ENCODE results near the gene RHBDF1. TPM values are rescaled to one million over a fixed set of nuclear protein-coding genes. Genes with fewer than 3 reads are reported as not detected.

RHBDF1 gene
- polyA plus RNA-seq, 2 donors = 36.6 to 56.0 TPM

DNA sequence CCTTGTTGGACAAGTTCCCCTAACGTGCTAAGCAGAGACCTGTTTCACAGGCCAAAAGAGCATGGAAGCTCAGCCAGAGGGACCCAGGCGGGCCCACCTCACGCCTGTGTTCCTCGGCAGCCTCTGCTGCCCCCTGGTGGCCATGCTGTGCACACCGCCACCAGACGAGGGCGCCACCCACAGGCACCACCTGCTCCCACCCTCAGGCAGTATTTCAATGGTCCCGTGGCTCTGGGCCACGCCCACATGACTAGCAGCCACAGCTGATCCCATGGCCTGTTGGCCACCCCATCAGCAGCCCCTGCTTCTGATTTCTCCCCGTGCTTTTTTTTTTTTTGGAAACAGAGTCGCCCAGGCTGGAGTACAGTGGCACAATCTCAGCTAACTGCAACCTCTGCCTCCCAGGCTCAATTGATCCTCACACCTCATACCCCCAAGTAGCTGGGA is 24.5 kb upstream of the RHBDF1 start:
- Histone ChIP-seq H3K4me1 (ENCODE audit: control insufficient read depth in 2 of 2, insufficient read depth in 2 of 2, low read length in 1 of 2) (no peaks in the 10 kb centered on the region), H3K27ac (ENCODE audit: low read depth in 2 of 2, low read length in 1 of 2) (no peak overlapping the region), H3K4me3 (ENCODE audit: low read depth in 1 of 2, low read length in 2 of 2) (no peak overlapping the region), H3K36me3 (ENCODE audit: control insufficient read depth in 2 of 2, insufficient read depth in 2 of 2, low read length in 1 of 2) (peaks cover 5 to 20% of the 10 kb centered on the region in 2 donors), H3K9me3 (ENCODE audit: control insufficient read depth in 2 of 2, insufficient read depth in 1 of 2, low read depth in 1 of 2, low read length in 1 of 2) (no peaks in the 10 kb centered on the region), H3K27me3 (ENCODE audit: control insufficient read depth in 1 of 2, insufficient read depth in 2 of 2, low read length in 2 of 2) (no peaks in the 10 kb centered on the region)
- WGBS, 2 donors = 15 to 17% methylated on average over 11 of the region's 11 CpGs

DNA sequence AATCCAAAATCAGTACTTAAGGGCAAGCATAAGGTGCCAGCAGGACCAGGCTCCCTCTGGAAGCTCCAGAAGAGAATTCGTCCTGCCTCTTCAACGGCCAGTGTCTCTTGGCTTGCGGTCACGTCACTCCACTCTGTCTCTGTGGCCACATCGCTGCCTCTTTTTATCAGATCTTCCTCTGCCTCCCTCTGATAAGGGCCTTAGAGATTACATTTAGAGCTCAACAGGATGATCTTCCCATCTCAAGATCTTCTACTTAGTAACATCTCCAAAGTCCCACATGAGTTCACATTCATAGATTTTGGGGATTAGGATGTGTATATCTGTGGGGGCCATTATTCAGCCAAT is 22.5 kb upstream of the RHBDF1 start:
- peaks cover under 1 to 21% of the 10 kb centered on the region in 2 donors for H3K36me3 ChIP-seq (ENCODE audit: control insufficient read depth in 2 of 2, insufficient read depth in 2 of 2, low read length in 1 of 2)
- no peaks in the 10 kb centered on the region for H3K4me1 ChIP-seq (ENCODE audit: control insufficient read depth in 2 of 2, insufficient read depth in 2 of 2, low read length in 1 of 2)
- H3K9me3 ChIP-seq (ENCODE audit: control insufficient read depth in 2 of 2, insufficient read depth in 1 of 2, low read depth in 1 of 2, low read length in 1 of 2) = no peaks in the 10 kb centered on the region
- WGBS, 2 donors = 95 to 96% methylated on average over 5 of the region's 5 CpGs
- H3K27me3 ChIP-seq (ENCODE audit: control insufficient read depth in 1 of 2, insufficient read depth in 2 of 2, low read length in 2 of 2) = no peaks in the 10 kb centered on the region
- no peak overlapping the region for H3K4me3 ChIP-seq (ENCODE audit: low read depth in 1 of 2, low read length in 2 of 2)
- H3K27ac ChIP-seq (ENCODE audit: low read depth in 2 of 2, low read length in 1 of 2) = no peak overlapping the region

DNA sequence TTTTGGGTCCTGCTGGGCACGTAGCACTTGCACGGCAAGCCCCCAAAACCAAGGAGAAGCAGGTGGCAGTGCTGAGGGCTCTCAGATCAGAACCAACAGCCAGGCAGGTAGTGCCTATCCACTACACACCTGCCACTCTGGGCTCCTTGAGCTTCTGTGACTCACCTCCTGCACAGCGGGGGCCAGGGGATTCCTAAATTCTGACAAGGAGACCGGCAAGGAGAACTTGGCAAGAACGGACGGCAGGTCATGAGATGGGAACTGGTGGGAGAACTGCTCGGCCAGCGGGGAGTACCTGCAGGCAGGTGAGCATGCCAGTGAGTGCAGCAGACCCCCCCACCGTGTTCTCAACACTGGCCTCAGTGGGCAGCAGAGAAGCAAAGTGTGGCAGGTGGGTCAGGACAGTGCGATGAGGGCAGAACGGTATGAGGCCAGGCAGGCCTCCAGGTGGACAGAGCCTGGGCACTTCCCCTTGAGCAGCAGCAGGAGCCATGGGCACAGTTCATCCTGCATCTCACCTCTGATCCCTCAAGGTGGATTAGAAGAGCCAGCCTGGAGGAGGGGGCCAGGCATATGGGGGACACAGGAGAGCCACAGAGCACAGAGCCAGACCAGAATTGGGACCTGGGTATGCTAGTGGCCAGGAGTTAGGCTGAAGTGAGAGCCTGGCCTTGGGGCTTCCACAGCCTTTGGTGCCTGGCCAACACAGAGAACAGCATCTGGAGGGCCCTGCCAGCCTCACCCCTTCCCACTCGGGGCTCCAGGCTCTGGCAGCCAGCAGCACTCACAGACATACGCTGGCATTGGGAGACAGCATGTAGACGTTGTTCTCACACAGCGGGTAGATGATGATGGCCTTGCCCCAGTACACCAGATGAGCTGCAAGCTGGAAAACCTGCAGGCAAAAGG is 20.3 kb upstream of the RHBDF1 start:
- H3K36me3 ChIP-seq (ENCODE audit: control insufficient read depth in 2 of 2, insufficient read depth in 2 of 2, low read length in 1 of 2) = peaks cover 6 to 29% of the 10 kb centered on the region in 2 donors

DNA sequence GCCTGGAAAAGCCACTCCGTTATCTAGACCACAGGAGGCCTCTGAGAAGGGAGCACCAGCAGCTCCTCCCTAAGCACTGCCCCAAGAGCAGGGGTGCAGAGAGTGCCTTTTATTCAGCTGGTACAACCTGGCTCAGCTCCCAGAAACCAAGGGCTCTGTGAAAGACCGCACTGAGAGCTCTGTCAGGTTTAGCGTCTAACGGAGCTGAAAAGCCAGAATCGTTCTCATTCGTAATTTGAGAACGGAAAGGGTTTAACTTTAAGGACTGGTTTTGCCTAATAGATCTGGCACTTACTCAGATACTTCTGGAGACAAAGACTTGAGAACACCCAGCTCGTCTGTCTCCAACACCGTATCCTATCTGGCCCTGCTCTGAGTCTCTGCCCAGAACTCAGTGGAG is 19.1 kb upstream of the RHBDF1 start:
- Histone ChIP-seq H3K4me1 (ENCODE audit: control insufficient read depth in 2 of 2, insufficient read depth in 2 of 2, low read length in 1 of 2) (no peaks in the 10 kb centered on the region), H3K36me3 (ENCODE audit: control insufficient read depth in 2 of 2, insufficient read depth in 2 of 2, low read length in 1 of 2) (peaks cover 6 to 35% of the 10 kb centered on the region in 2 donors), H3K4me3 (ENCODE audit: low read depth in 1 of 2, low read length in 2 of 2) (no peak overlapping the region), H3K9me3 (ENCODE audit: control insufficient read depth in 2 of 2, insufficient read depth in 1 of 2, low read depth in 1 of 2, low read length in 1 of 2) (no peaks in the 10 kb centered on the region), H3K27me3 (ENCODE audit: control insufficient read depth in 1 of 2, insufficient read depth in 2 of 2, low read length in 2 of 2) (no peaks in the 10 kb centered on the region), H3K27ac (ENCODE audit: low read depth in 2 of 2, low read length in 1 of 2) (no peak overlapping the region)
- WGBS, 2 donors = 44 to 45% methylated on average over 9 of the region's 9 CpGs

More for the DNA sequence above, 20.3 kb upstream of the RHBDF1 start:
- H3K27me3 ChIP-seq (ENCODE audit: control insufficient read depth in 1 of 2, insufficient read depth in 2 of 2, low read length in 2 of 2) = no peaks in the 10 kb centered on the region
- no peak overlapping the region for H3K27ac ChIP-seq (ENCODE audit: low read depth in 2 of 2, low read length in 1 of 2)
- H3K9me3 ChIP-seq (ENCODE audit: control insufficient read depth in 2 of 2, insufficient read depth in 1 of 2, low read depth in 1 of 2, low read length in 1 of 2) = no peaks in the 10 kb centered on the region
- no peak overlapping the region for H3K4me3 ChIP-seq (ENCODE audit: low read depth in 1 of 2, low read length in 2 of 2)
- 86% methylated on average over 15 of the region's 15 CpGs for WGBS, 2 donors
- H3K4me1 ChIP-seq (ENCODE audit: control insufficient read depth in 2 of 2, insufficient read depth in 2 of 2, low read length in 1 of 2) = no peaks in the 10 kb centered on the region

DNA sequence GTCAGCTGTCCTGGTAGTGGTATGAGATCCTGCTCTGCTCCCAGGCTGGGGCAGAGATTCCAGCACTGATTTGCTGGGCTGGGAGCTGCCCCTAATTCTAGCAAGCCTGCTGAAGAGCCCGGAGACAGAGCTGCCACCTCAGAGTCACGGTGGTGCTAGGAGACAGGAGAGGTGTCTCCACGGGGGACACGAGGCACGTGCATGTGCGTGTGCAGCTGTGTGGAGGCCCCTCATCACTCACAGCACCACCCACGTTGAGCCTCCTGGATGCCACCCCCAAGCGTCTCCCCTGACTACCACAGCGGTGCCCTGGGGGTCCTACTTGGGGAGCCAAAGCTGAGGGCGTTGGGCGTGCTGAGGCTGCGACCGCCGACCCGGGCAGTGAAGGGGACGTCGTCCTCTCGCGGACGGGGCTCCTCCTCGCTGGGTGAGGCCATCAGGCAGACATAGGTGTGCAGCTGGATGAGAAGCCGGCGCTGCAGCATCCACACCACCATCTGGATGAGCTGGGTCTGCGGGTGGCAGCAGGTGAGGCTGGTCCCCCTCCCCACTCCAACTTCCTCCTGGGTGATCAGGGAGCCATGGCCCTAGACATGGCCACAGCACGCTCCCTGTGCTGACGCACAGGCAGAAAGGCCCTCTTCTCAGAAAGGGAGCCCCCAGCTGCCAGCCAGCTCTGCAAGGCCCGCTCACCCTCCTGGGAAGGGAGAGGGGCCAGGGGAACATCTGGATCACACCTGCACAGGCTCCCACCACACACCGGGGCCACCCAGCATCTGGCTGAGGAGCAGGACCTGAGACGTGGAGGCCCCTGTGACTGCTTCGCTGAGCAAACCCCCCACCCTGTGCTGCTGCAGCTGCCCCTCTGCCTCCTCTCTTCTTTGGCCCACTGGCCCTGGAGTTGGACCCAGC is 17.2 kb upstream of the RHBDF1 start:
- Histone ChIP-seq H3K27me3 (ENCODE audit: control insufficient read depth in 1 of 2, insufficient read depth in 2 of 2, low read length in 2 of 2) (no peaks in the 10 kb centered on the region), H3K4me1 (ENCODE audit: control insufficient read depth in 2 of 2, insufficient read depth in 2 of 2, low read length in 1 of 2) (peaks cover 0 to 7% of the 10 kb centered on the region in 2 donors), H3K9me3 (ENCODE audit: control insufficient read depth in 2 of 2, insufficient read depth in 1 of 2, low read depth in 1 of 2, low read length in 1 of 2) (no peaks in the 10 kb centered on the region), H3K4me3 (ENCODE audit: low read depth in 1 of 2, low read length in 2 of 2) (no peak overlapping the region), H3K36me3 (ENCODE audit: control insufficient read depth in 2 of 2, insufficient read depth in 2 of 2, low read length in 1 of 2) (peaks cover 9 to 48% of the 10 kb centered on the region in 2 donors), H3K27ac (ENCODE audit: low read depth in 2 of 2, low read length in 1 of 2) (no peak overlapping the region)
- WGBS, 2 donors = 88 to 90% methylated on average over 30 of the region's 30 CpGs

DNA sequence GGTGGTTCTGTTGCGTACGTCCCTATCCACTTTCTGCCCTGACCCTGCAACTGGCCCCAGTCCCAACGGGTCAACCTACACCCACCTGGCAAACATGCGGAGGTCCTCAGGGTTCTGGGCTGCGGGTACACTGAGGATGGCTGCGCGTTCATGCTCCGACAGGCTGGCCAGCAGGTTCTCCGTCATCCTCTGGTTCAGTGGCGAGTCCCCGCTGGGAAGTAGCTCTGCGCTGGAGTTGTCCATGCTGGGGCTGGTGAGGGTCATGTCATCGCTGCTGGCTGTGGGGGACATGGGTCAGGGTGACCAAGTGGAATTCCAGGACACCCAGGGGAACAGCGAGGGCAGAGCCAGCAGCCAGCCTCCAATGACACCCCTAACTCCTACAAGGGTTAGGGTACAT is 16.2 kb upstream of the RHBDF1 start:
- Histone ChIP-seq H3K9me3 (ENCODE audit: control insufficient read depth in 2 of 2, insufficient read depth in 1 of 2, low read depth in 1 of 2, low read length in 1 of 2) (no peaks in the 10 kb centered on the region), H3K4me1 (ENCODE audit: control insufficient read depth in 2 of 2, insufficient read depth in 2 of 2, low read length in 1 of 2) (peaks cover 4 to 8% of the 10 kb centered on the region in 2 donors), H3K27ac (ENCODE audit: low read depth in 2 of 2, low read length in 1 of 2) (no peak overlapping the region), H3K4me3 (ENCODE audit: low read depth in 1 of 2, low read length in 2 of 2) (no peak overlapping the region), H3K36me3 (ENCODE audit: control insufficient read depth in 2 of 2, insufficient read depth in 2 of 2, low read length in 1 of 2) (peaks cover 12 to 50% of the 10 kb centered on the region in 2 donors), H3K27me3 (ENCODE audit: control insufficient read depth in 1 of 2, insufficient read depth in 2 of 2, low read length in 2 of 2) (no peaks in the 10 kb centered on the region)
- WGBS, 2 donors = 94 to 95% methylated on average over 14 of the region's 14 CpGs

DNA sequence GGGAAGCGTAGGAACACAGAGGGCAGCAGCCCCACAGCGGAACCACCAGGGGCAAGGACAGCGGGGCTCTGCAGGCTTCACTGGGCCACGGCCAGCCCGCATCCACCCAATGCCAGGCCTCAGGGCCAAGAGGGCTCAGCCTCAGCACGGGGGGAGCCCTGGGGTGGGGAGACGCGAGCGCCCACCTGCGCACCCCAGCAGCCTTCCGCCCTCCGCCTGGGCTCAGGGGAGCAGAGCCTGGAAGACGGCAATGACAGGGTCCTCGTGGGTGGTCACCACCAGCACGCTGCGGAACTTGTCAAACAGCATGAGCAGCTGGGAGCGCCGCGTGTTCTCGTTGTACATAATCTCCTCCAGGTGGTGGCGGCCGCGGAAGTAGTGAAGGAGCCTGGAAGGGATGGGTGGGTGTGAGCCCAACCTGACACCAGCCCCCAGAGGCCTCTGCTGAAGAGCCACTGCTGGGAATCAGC is 14.1 kb upstream of the RHBDF1 start:
- no peaks in the 10 kb centered on the region for H3K9me3 ChIP-seq (ENCODE audit: control insufficient read depth in 2 of 2, insufficient read depth in 1 of 2, low read depth in 1 of 2, low read length in 1 of 2)
- H3K36me3 ChIP-seq (ENCODE audit: control insufficient read depth in 2 of 2, insufficient read depth in 2 of 2, low read length in 1 of 2) = peaks cover 12 to 49% of the 10 kb centered on the region in 2 donors
- H3K4me3 ChIP-seq (ENCODE audit: low read depth in 1 of 2, low read length in 2 of 2) = no peak overlapping the region
- 78 to 83% methylated on average over 22 to 23 of the region's 23 CpGs for WGBS, 2 donors
- no peaks in the 10 kb centered on the region for H3K27me3 ChIP-seq (ENCODE audit: control insufficient read depth in 1 of 2, insufficient read depth in 2 of 2, low read length in 2 of 2)
- peaks cover 4 to 8% of the 10 kb centered on the region in 2 donors for H3K4me1 ChIP-seq (ENCODE audit: control insufficient read depth in 2 of 2, insufficient read depth in 2 of 2, low read length in 1 of 2)
- no peak overlapping the region for H3K27ac ChIP-seq (ENCODE audit: low read depth in 2 of 2, low read length in 1 of 2)

DNA sequence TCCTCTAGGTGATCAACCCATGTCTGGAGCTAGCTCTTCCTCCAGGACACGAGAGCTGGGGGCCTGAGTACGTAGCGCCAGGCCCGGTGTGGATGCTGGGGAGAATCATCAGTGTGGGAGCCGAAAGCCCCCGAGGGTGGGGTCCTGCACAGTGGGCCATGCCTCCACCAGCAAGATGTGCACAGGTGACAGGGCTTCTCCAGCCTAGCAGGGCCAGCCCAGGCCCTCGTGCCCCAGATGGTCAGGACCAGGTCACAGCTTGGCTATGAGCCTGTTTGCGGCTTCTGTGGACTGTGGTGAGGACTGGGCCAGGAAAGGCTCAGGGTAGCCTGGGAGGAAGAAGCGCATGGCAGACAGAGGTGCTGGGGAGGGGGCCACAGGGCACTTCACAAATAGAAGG is 13.4 kb upstream of the RHBDF1 start:
- 75 to 76% methylated on average over 9 of the region's 9 CpGs for WGBS, 2 donors
- Histone ChIP-seq H3K36me3 (ENCODE audit: control insufficient read depth in 2 of 2, insufficient read depth in 2 of 2, low read length in 1 of 2) (peaks cover 12 to 50% of the 10 kb centered on the region in 2 donors), H3K9me3 (ENCODE audit: control insufficient read depth in 2 of 2, insufficient read depth in 1 of 2, low read depth in 1 of 2, low read length in 1 of 2) (no peaks in the 10 kb centered on the region), H3K4me3 (ENCODE audit: low read depth in 1 of 2, low read length in 2 of 2) (no peak overlapping the region), H3K27me3 (ENCODE audit: control insufficient read depth in 1 of 2, insufficient read depth in 2 of 2, low read length in 2 of 2) (no peaks in the 10 kb centered on the region), H3K27ac (ENCODE audit: low read depth in 2 of 2, low read length in 1 of 2) (no peak overlapping the region), H3K4me1 (ENCODE audit: control insufficient read depth in 2 of 2, insufficient read depth in 2 of 2, low read length in 1 of 2) (peaks cover 4 to 8% of the 10 kb centered on the region in 2 donors)

DNA sequence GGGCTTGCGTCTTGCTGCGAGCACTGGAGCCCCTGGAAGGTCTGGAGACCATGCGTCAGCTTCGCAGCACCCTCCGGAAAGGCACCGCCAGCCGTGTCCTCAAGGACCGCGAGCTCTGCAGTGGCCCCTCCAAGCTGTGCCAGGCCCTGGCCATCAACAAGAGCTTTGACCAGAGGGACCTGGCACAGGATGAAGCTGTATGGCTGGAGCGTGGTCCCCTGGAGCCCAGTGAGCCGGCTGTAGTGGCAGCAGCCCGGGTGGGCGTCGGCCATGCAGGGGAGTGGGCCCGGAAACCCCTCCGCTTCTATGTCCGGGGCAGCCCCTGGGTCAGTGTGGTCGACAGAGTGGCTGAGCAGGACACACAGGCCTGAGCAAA is 13.0 kb upstream of the RHBDF1 start:
- Histone ChIP-seq H3K4me3 (ENCODE audit: low read depth in 1 of 2, low read length in 2 of 2) (no peak overlapping the region), H3K27me3 (ENCODE audit: control insufficient read depth in 1 of 2, insufficient read depth in 2 of 2, low read length in 2 of 2) (no peaks in the 10 kb centered on the region), H3K36me3 (ENCODE audit: control insufficient read depth in 2 of 2, insufficient read depth in 2 of 2, low read length in 1 of 2) (peaks cover 12 to 51% of the 10 kb centered on the region in 2 donors), H3K4me1 (ENCODE audit: control insufficient read depth in 2 of 2, insufficient read depth in 2 of 2, low read length in 1 of 2) (peaks cover 4 to 8% of the 10 kb centered on the region in 2 donors), H3K27ac (ENCODE audit: low read depth in 2 of 2, low read length in 1 of 2) (peak overlapping the region in 1 of 2 donors; percentile 27), H3K9me3 (ENCODE audit: control insufficient read depth in 2 of 2, insufficient read depth in 1 of 2, low read depth in 1 of 2, low read length in 1 of 2) (no peaks in the 10 kb centered on the region)
- WGBS, 2 donors = 68 to 78% methylated on average over 18 of the region's 18 CpGs

Data from esophagus (tissue), 2 donors.